Endothelial cell of hepatic sinusoid (primary cell): ENCODE results near the gene VENTX.

Experiments
- in situ Hi-C: cut with HindIII; loops from 2 replicates; pipeline ENCODE4 v1.10.0; 2017; ENCODE audit warnings: low sequenced_read_pairs

VENTX gene, protein sequence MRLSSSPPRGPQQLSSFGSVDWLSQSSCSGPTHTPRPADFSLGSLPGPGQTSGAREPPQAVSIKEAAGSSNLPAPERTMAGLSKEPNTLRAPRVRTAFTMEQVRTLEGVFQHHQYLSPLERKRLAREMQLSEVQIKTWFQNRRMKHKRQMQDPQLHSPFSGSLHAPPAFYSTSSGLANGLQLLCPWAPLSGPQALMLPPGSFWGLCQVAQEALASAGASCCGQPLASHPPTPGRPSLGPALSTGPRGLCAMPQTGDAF

DNA sequence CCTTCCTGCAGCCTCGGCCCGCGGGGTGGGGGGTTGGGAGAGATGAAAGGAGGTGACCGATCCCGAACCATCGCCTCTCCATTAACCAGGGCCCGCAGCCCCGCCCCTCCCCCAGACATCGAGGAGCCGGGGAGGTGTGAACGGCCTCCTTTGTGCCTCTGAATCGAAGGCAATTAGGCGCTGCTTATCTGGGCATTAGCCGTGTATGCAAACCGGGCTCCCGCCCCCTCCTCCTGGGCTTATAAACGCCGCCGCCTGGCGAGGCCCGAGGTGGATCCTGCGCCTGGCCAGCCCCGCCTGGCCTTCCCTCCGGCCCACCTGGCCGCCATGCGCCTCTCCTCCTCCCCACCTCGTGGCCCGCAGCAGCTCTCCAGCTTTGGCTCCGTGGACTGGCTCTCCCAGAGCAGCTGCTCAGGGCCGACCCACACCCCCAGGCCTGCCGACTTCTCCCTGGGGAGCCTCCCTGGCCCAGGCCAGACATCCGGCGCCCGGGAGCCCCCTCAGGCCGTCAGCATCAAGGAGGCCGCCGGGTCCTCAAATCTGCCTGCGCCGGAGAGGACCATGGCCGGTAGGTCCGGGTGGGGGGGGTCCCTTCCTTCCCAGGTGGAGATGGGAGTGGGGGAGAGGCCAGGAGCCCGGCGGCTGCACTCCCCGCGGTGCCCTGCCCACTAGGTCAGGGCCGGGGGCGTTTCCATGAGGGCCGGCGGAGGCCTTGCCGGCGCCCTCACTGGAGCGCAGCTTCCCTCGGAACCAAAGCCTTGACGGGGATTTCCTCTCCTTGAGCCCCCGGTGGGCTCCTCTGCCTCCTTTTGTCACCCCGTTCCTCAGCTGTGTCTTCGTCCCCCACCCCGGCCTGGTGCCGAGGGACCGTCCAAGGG is at the start of gene VENTX:
Gene VENTX (plus strand): TSS at position 268 of the 878 bp plus-strand sequence. CDS start 60 bp downstream, at position 328.
- in situ Hi-C loops: loop anchor here (5.0 kb wide), 1 partner anchor 76 kb away; the partner anchor contains the start of gene KNDC1

DNA sequence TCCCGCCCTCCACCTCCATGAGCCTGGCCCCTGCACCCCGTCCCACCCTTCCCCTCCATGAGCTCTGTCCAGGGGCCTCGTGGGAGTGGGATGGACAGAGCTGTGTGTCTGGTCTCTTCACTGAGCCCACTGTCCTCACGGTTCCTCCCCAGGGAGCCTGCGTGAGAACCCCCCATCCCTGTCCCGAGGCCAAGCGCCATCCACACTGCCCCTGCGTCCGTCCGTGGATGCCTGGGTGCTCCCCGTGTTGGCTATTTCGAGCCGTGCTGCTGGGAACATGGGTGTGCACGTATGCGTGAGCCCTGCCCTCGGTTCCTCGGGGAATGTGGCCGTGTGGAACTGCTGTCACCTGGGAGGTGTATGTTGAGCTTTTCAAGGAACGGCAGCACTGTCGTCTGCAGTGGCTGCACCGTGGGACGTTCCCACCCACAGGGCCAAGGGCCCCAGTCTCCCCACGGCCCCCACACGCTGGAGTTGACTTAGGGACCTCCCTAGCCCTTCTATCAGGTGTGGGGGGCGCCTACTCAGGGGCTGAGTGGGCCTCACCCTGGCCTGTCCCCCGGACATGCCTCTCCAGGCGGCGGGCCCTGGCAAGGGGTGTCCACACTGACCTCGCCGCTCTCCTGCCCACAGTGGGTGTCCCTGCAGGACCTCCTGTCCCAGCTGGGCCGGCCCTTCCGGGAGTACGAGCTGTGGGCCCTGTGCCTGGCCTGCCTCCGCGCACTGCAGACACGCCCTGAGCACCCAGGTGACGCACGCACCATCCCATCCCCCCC is 49.6 kb upstream of the VENTX start:
- in situ Hi-C loops: no loop called here

DNA sequence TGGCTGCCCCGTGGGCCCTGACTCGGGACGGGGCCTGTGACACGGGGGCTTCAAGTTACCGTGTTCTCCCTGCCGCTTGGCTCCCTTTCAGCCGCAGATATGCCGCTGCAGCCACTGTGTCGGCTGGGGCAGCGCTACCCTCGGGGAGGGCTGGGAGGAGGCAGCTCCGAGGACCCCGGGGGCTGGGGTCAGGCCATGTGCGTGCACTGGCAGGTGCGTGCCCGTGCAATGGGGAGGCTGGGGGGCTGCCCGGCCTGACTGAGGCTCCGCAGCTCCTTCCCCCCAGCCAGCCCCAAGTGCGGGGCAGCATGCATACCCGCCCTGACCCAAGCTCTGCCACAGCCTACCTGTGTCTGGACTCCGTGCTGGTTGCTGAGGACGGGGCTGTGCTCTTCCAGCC is 48.4 kb upstream of the VENTX start:
- in situ Hi-C loops: no loop called here

DNA sequence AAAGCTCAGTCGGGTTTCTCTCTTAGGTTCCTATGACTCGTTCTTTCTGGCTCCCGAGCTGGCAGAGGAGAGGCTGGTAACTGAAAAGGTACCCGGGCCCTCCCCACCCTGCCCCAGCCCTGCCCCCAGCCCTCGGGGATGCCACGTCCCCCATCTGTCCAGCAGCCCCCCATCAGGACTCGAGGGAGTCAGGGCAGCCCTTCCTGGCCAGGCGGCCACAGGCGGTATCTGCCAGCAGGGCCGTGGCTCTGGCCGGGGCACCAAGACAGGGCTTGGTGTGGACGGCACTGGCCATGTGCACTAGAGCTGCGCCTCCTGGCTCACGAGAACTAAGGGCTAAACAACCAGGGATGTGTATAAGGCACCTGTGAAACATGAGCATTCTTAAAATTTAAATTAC is 47.9 kb upstream of the VENTX start:
- in situ Hi-C loops: no loop called here

DNA sequence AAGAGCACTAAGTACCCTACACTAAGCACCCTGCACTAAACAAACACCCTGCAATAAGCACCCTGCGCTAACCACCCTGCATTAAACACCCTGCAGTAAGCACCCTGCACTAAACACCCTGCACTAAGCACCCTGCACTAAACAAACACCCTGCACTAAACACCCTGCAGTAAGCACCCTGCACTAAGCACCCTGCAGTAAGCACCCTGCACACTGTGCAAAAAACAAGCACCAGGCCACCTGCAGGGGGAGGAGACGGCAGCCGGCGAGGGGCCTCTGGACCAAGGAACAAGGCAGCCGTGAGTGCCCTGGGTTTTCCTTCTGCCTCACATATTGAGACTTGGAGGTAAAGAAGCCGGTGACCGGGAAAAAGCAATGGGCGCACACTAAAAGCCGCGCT is 47.4 kb upstream of the VENTX start:
- in situ Hi-C loops: no loop called here

DNA sequence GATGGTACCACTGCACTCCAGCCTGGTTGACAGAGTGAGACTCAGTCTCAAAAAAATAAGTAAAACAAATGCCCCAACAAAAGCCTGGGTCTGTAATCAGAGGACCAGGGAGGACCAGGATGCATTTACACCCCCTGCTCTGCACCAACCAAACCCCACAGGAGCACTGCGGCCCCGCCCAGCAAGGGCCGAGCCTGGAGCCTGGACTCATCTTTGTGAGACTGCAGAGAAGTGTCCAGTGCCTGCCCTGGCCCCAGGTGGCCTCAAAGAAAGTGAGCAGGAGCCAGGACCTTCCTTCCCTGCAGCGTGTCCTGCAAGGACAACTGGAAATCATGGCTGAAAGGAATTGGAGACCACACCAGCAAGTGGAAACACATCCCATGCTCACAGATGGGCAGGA is 46.0 kb upstream of the VENTX start:
- in situ Hi-C loops: no loop called here

DNA sequence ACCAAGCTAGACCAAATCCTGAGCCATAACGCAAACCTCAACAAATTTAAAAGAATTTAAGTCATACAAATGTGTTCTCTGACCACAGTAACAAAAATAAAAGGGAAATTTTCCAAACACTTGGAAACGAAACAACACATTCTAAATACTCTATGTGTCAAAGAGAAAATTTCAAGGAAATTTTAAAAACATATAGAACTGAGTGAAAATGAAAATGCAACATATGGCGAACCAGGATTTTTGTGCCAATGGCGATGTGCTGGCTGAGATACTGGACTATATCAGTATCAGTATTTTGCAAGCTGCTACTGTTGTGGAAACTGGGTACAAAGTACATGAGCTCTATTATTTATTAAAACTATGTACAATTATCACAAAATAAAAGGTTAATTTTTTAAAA is 43.5 kb upstream of the VENTX start:
- in situ Hi-C loops: no loop called here

DNA sequence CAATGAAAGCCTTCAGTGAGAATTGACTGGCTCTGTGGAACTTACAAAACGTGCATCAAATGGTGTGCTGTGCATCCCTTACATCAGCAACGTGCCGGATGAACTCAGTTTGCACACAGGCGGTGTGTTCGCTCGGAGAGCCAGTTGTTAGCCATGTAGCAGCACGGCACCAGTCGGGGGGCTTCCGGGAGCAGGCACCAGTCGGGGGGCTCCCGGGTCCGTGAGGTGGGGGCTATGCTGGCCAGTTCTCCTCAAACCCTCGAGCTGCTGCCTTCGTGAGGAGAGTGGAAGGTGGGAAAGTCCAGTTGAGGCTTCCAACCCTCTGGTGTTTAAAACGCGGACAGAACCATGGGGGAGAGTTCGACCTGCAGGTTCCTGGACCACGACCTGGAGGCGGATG is 42.6 kb upstream of the VENTX start:
- in situ Hi-C loops: no loop called here

DNA sequence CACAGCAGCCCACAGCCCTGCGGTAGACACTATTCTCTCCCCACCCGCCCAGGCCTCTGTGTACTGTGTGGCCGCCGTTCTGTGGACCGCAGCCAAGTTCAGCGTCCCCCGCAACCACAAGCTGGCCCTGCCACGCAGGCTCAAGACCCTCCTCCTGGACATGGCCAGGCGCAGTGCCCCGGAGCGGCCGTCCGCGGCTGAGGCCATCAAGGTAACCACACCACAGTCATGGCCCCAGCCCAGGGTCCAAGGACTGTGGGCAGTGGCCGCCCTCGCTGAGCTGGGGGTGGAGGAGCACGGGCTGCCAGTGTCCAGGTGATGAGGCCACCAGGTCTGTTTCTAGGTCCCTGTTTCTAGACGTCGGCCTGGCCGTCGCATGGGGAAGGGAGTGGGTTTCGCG is 42.0 kb upstream of the VENTX start:
- in situ Hi-C loops: no loop called here

DNA sequence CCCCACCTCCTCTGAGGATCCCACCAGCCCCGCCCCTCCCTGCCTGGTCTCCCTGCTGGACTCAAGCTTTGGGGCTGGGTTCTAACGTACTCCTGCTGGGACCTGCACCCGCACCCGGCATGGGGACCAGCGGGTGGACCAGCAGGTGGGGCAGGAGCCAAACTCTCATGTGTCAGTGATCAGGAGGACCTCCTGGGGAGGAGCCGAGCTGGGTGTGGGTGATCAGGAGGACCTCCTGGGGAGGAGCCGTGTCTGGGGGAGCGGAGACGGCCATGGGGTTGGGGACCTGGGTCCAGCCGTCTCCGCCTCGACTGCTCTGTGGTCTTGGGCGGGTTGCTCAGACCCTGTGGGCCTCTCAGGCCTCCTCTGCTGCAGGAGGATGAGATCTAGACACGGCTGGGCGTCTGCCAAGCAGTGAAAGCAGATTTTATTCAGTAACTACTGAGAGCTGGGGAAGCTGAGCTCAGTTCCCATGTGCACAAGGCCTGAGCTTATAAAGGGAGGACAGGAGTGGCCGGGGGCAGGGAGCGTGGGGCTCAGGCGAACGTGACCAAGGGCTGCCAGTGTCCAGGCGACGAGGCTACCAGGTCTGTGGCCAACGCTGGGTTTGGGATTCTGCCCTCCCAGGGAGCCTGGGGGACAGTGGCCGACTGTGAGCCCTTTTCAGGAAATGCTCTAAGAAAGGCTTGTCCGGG is 41.3 kb upstream of the VENTX start:
- in situ Hi-C loops: no loop called here

DNA sequence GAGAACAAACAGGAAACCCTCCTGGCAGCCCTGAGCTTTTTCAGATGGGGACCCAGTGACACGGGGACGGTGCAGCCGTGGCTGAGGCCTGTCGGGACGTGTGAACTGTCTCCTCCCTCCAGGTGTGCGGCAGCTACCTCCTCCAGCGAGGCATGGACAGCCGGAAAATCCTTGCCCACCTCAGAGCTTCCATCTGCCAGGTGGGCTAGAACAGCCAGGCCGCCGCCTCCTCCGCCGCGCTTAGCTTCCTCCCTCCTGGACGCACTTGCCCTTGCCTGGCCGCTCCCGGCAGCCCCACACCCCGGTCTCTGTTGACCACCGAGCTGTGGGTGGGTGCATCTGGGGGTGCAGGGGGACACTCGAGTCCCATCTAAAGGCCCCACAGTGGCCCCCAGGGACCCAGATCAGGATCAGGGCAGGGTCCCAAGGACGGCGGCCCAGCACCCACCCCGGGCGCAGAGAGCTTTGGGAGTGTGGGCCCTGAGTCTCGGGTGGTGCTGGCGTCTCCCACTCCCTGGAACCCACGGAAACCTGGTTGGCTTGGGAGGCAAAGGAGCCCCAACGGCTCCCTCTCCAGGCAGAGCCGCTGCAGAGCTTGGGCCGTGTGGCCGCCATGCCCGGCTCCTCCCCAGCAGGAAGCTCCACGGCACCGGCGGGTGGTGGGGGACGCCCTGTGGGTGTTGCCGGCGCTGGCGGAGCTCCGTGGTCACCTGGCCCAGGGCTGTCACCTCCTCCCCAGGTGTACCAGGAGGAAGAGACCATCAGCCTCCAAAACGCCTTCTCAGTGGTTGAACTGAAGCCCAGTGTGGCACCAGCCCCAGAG is 40.5 kb upstream of the VENTX start:
- in situ Hi-C loops: no loop called here

DNA sequence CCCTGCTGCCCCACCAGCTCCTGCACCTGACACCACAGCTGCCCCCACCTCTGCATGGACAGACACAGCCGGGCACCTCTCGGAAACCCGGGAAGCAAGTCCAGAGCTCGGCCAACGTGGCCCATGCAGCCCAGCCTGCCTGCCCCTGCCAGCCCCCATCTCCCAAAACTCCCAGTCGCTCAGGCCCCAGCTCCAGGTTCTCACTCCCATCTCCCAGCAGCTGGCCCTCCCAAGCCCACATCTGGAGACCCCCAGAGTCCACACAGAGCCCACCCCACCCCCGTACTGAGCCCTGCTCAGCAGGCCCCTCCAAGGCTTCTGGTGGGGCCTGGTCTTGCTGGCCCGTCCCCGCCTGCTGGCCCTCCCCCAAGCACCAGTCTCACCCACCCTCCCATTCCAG is 39.9 kb upstream of the VENTX start:
- in situ Hi-C loops: no loop called here

DNA sequence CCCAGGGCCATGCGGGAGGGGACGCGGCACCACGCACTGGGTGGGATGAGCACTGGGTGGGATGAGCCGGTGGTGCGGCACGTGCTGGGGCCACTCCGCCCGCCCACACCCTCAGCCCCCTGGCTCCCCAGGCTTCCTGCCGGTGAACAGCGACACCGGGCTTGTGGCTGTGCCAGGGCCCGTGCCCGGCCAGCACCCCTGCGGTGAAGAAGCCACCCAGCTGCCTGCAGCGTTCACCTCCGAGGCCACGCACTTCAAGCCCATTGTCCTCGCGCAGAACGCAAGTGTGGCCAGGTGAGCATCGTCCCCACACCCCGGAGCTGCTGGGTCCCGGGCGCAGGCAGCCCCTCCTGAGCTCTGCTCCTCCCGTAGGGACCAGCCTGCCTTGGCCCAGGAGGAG is 39.4 kb upstream of the VENTX start:
- in situ Hi-C loops: no loop called here

DNA sequence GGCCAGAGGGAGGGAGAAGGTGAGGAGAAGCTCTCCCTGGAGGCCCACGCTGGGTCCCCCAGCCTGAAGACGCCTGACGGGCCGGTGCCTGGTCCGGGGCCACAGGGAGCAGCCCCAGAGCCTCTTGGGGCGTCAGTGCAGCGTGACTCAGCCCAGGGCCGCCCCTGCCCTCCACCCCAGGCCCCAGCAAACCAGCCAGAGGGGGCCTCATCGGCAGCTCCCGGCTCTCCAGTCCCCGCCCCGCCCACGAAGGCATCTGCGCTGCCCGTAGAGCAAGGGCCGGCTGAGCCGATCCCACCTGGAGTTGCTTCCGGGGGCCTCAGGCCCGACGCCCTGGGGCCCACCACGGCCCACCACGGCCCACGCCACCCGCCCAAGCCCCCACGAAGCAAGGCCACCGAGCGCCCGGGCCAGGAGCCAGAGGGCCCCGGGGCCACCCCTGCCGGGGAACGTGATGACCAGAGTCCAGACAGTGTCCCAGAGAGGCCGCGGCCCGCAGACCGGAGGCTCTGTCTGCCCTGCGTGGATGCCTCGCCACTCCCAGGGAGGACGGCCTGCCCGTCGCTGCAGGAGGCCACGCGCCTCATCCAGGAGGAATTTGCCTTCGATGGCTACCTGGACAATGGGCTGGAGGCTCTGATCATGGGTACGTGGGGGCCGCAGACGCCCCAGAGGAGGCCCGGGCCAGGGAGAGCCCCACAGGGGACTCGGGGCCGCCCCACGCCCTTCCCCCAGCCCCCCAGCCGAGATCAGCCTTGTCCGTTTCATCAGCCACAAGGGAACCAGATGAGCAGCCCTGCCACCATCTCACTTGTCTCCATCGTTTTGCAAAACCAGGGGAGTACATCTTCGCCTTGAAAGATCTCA is 38.8 kb upstream of the VENTX start:
- in situ Hi-C loops: no loop called here

DNA sequence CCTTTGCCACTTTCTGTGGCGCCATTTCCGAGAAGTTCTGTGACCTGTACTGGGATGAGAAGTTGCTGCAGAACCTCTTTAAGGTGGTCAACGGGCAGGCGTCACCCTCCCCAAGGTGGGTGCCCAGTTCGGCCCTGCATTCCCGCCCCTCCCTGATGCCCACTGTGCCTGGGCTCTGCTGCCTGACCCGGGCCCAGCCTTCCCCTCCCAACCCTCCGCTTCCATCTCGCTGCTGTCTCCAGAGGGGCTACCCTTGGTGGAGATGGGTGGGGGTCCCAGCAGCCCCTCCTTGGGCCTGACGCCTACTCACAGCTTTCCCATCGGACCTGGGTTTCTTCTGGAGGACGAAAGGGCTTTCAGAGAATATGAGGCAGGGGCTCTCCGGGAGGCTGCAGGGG is 38.2 kb upstream of the VENTX start:
- in situ Hi-C loops: no loop called here

DNA sequence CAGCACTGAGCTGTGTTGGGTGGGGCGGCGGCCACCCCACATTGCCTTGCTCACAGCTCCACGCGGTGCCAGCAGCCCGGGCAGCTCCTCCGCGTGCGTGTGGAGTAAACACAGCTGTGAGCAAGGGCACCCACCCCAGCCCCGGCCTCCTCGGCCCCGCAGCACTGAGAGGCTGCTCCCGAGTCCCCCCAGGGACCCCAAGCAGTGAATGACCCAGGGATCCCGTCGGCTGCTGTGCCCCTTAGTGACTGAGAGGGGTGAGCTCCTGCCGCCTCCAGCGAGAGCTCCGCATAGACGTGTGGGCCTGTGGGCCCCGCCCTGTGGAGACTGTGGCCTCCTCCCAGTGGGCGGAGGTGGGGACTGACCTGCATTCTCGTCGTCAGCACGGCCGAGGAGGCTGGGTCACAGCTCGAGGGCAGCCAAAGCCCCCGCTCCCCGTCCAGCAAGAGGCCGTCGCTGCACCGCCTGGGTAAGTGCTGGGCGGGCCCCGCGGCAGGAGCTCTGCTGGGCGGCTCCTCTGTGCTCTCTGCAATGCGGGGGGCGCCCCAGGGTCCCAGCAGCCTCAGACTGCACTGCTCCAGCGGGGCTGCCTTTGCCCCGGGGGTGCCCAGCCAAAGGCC is 37.6 kb upstream of the VENTX start:
- in situ Hi-C loops: loop anchor here (5.0 kb wide), 1 partner anchor 38 kb away; the partner anchor contains the start of gene KNDC1

DNA sequence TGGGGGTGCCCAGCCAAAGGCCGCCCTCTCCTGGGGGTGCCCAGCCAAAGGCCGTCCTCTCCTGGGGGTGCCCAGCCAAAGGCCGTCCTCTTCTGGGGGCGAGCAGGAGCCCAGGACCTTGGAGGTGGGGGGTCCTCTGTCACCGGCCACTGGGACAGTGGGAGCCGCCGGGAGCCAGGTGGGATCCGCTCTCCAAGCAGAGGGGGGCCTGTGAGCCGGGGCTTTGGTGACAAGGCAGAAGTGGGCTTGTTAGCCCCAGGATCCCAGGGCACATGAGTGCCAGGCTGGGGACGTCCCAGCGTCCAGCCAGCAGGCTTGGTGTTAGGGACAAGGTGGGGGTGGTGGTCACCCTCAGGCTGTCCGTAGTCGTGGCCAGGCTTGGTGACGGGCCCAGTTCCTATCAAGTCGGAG is 37.0 kb upstream of the VENTX start:
- in situ Hi-C loops: loop anchor here (5.0 kb wide), 1 partner anchor 38 kb away; the partner anchor contains the start of gene KNDC1

DNA sequence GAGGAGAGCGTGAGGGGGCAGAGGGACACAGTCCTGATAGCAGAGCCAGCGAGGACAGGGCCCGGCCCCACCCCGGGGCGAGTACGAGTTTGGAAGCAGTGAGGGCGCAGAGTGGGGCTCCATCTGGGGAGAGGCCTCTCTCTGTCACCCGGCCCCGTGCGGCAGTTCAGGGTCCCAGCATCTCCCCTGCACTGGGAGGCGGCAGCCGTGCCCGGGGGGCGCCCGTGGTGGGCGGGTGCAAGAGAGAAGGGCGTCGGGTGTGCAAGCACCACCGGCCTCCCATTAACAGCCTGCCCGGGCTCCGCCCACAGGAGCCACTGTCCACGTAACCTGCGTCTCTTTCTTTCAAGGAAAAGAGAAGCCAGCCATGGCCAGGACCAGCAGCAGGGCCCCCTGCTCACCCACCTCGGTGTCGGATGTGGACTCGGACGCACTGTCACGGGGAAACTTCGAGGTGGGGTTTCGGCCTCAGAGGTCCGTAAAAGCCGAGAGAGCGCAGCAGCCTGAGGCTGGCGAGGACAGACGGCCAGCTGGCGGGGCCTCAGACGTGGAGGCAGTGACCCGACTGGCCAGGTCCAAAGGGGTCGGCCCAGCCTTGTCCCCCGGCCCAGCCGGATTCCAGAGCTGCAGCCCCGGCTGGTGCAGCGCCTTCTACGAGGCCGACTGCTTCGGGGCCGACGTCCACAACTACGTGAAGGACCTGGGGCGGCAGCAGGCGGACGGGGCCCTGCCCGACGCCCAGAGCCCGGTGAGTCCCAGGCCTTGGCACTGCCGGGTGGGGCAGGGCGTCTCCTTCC is 36.3 kb upstream of the VENTX start:
- in situ Hi-C loops: loop anchor here (5.0 kb wide), 1 partner anchor 39 kb away; the partner anchor contains the start of gene KNDC1
